22Rv1 (cell line): Measurements from ENCODE around the gene ICAM5.
A peak's percentile ranks its signal among the peaks of the same experiment; 100 is the strongest.
"Not testable (repeated sequence)": the region's sequence is repeated elsewhere in the genome, so short reads cannot be mapped to it uniquely, and the experiment has no call there.

Source experiments
- H3K27ac ChIP-seq: fragments of 450-650 bp; 2 replicates; pipeline ENCODE4 v1.5.1; 2017
- CTCF ChIP-seq: fragments of 450-650 bp; IDR thresholded peaks from 2 replicates; pipeline ENCODE4 v1.5.1; 2017; ENCODE audit warnings: mild to moderate bottlenecking
- ZFX ChIP-seq: fragments of 450-650 bp; IDR thresholded peaks from 2 replicates; pipeline ENCODE4 v1.6.1; 2017; ENCODE audit warnings: antibody characterized with exemption, borderline replicate concordance

The ICAM5 gene

GRCh38 chr19:10329555-10329954, 39.8 kb downstream of the ICAM5 start:
- TF ChIP-seq ZFX (no peak), CTCF (no peak)
- no peak overlapping the region for H3K27ac ChIP-seq

GRCh38 chr19:10332158-10332964, 42.6 kb downstream of the ICAM5 start:
- peak overlapping the region; percentile 85 for H3K27ac ChIP-seq
- no peak for TF ChIP-seq CTCF
- no peak for TF ChIP-seq ZFX

- H3K27ac ChIP-seq: peak within 1 kb of the TSS; percentile 85
- TF ChIP-seq CTCF (no peak), ZFX (no peak)
Measured at GRCh38 chr19:10332965-10333757, 43.4 kb downstream of the ICAM5 start, which contains the start of gene RAVER1. Gene RAVER1 (minus strand): TSS chr19:10333529. CDS start chr19:10333507, 22 bp downstream.

- TF ChIP-seq CTCF: no peak
- peak overlapping the region; percentile 85 for H3K27ac ChIP-seq
Measured at GRCh38 chr19:10333758-10334587, 44.2 kb downstream of the ICAM5 start.

GRCh38 chr19:10334588-10335351, 45.0 kb downstream of the ICAM5 start:
- TF ChIP-seq CTCF (peak; percentile 28; the same call in 1 of the 2 replicates), ZFX (no peak)
- H3K27ac ChIP-seq: peak overlapping the region; percentile 85

GRCh38 chr19:10335352-10335985, 45.7 kb downstream of the ICAM5 start:
- peak overlapping the region; percentile 85; the same call in 1 of the 2 replicates for H3K27ac ChIP-seq

GRCh38 chr19:10336725-10337124, 47.0 kb downstream of the ICAM5 start:
- H3K27ac ChIP-seq: not testable (repeated sequence)

More at GRCh38 chr19:10335352-10335985, 45.7 kb downstream of the ICAM5 start:
- TF ChIP-seq ZFX (no peak), CTCF (no peak)
